OCI-LY1 (cell line): ENCODE measurements around the gene APOA4.

Experiments used
- H2AFZ ChIP-seq: fragments of 200-600 bp; sonication (generic), shearing (Covaris generic); 2 replicates; pipeline ENCODE4 v1.6.0; 2014; ENCODE audit warnings: antibody characterized with exemption, mild to moderate bottlenecking, low read length
- H3F3A ChIP-seq: fragments of 200-600 bp; sonication (generic), shearing (Covaris generic); 2 replicates; pipeline ENCODE4 v1.6.0; 2014; ENCODE audit warnings: mild to moderate bottlenecking, antibody characterized with exemption, low read length, moderate library complexity; ENCODE audit not compliant: insufficient read depth
- H3K27ac ChIP-seq: fragments of 200-600 bp; sonication (generic); 2 replicates; pipeline ENCODE4 v1.5.1; 2014; ENCODE audit warnings: low read length, mixed run types, mild to moderate bottlenecking, low read depth; ENCODE audit not compliant: poor library complexity, severe bottlenecking
- H3K27me3 ChIP-seq: fragments of 200-600 bp; sonication (generic); 2 replicates; pipeline ENCODE4 v1.6.0; 2014; ENCODE audit warnings: antibody characterized with exemption, mild to moderate bottlenecking, low read length, moderate library complexity; ENCODE audit not compliant: insufficient read depth
- H3K36me3 ChIP-seq: fragments of 200-600 bp; sonication (generic); 2 replicates; pipeline ENCODE4 v1.6.1; 2014; ENCODE audit warnings: mild to moderate bottlenecking, antibody characterized with exemption, low read length, moderate library complexity, mixed read lengths; ENCODE audit not compliant: insufficient read depth
- H3K4me1 ChIP-seq: fragments of 200-600 bp; sonication (generic); 2 replicates; pipeline ENCODE4 v1.5.1; 2014; ENCODE audit warnings: mild to moderate bottlenecking, low read length, moderate library complexity; ENCODE audit not compliant: insufficient read depth, severe bottlenecking
- H3K4me2 ChIP-seq: fragments of 200-600 bp; sonication (generic), shearing (Covaris generic); 2 replicates; pipeline ENCODE4 v1.6.1; 2014; ENCODE audit warnings: low read length
- H3K4me3 ChIP-seq: fragments of 200-600 bp; sonication (generic); 2 replicates; pipeline ENCODE4 v1.5.1; 2014; ENCODE audit warnings: low read length, low read depth, mild to moderate bottlenecking, mixed read lengths; ENCODE audit not compliant: poor library complexity, severe bottlenecking
- H3K79me2 ChIP-seq: fragments of 200-600 bp; shearing (Covaris generic); 2 replicates; pipeline ENCODE4 v1.6.1; 2016; ENCODE audit warnings: mixed run types, low read length, mixed read lengths; ENCODE audit not compliant: insufficient read depth
- H3K9ac ChIP-seq: fragments of 200-600 bp; sonication (generic), shearing (Covaris generic); 2 replicates; pipeline ENCODE4 v1.6.1; 2014; ENCODE audit warnings: mild to moderate bottlenecking, low read length, mixed read lengths
- H3K9me2 ChIP-seq: fragments of 200-600 bp; sonication (generic), shearing (Covaris generic); 2 replicates; pipeline ENCODE4 v1.6.1; 2014; ENCODE audit warnings: low read depth, mild to moderate bottlenecking, low read length, mixed read lengths
- H3K9me3 ChIP-seq: fragments of 200-600 bp; shearing (Covaris generic); 2 replicates; pipeline ENCODE4 v1.6.1; 2014; ENCODE audit warnings: low read length, mixed read lengths
- H4K20me1 ChIP-seq: fragments of 200-600 bp; sonication (generic), shearing (Covaris generic); 2 replicates; pipeline ENCODE4 v1.6.0; 2016; ENCODE audit warnings: mild to moderate bottlenecking, low read length; ENCODE audit not compliant: insufficient read depth
- CTCF ChIP-seq: fragments of 200-600 bp; sonication (generic), shearing (Covaris generic); IDR thresholded peaks from 2 replicates; pipeline ENCODE4 v1.5.1; 2017; ENCODE audit warnings: mild to moderate bottlenecking, antibody characterized with exemption, low read length, moderate library complexity, mixed read lengths
- EZH2 ChIP-seq: fragments of 200-600 bp; sonication (generic), shearing (Covaris generic); IDR thresholded peaks from 2 replicates; pipeline ENCODE4 v1.8.0; 2017; ENCODE audit warnings: borderline replicate concordance, mixed run types, mild to moderate bottlenecking, antibody characterized with exemption, low read length, moderate library complexity, mixed read lengths

Gene APOA4

DNA sequence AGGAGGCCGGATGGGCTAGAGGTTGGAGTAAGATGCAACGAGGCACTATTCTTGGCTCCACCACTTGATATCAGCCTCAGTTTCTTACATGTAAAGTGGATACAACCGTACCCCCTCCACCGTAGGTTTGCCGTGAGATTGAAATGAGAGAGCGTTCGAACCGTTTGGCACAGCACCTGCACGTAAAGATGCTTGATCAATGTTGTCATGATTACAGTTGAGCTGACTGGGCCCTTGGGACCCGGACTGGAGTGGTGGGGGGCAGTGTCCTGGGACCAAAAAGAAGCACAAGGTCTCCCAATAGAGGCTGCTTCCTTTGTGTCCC is 10.3 kb upstream of the APOA4 start:
- H3F3A ChIP-seq = no peaks in the 10 kb centered on the region
- no peak for TF ChIP-seq CTCF
- H3K4me3 ChIP-seq = no peak overlapping the region
- H3K79me2 ChIP-seq = no peaks in the 10 kb centered on the region
- no peaks in the 10 kb centered on the region for H3K36me3 ChIP-seq
- peaks cover 8% of the 10 kb centered on the region for H3K4me1 ChIP-seq
- no peak overlapping the region for H3K27ac ChIP-seq
- H4K20me1 ChIP-seq = no peaks in the 10 kb centered on the region
- H3K27me3 ChIP-seq = no peaks in the 10 kb centered on the region
- H3K4me2 ChIP-seq = no peak overlapping the region
- H3K9ac ChIP-seq = no peak overlapping the region
- no peaks in the 10 kb centered on the region for H3K9me2 ChIP-seq
- H2AFZ ChIP-seq = no peak overlapping the region
- H3K9me3 ChIP-seq = no peaks in the 10 kb centered on the region

DNA sequence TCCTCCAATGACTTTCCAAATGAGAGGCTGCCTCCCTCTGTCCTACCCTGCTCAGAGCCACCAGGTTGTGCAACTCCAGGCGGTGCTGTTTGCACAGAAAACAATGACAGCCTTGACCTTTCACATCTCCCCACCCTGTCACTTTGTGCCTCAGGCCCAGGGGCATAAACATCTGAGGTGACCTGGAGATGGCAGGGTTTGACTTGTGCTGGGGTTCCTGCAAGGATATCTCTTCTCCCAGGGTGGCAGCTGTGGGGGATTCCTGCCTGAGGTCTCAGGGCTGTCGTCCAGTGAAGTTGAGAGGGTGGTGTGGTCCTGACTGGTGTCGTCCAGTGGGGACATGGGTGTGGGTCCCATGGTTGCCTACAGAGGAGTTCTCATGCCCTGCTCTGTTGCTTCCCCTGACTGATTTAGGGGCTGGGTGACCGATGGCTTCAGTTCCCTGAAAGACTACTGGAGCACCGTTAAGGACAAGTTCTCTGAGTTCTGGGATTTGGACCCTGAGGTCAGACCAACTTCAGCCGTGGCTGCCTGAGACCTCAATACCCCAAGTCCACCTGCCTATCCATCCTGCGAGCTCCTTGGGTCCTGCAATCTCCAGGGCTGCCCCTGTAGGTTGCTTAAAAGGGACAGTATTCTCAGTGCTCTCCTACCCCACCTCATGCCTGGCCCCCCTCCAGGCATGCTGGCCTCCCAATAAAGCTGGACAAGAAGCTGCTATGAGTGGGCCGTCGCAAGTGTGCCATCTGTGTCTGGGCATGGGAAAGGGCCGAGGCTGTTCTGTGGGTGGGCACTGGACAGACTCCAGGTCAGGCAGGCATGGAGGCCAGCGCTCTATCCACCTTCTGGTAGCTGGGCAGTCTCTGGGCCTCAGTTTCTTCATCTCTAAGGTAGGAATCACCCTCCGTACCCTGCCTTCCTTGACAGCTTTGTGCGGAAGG is 9.5 kb upstream of the APOA4 start:
- Histone ChIP-seq H3K4me2 (no peak overlapping the region), H3K9ac (no peak overlapping the region), H3K36me3 (no peaks in the 10 kb centered on the region), H4K20me1 (no peaks in the 10 kb centered on the region), H3K9me3 (no peaks in the 10 kb centered on the region), H2AFZ (no peak overlapping the region), H3F3A (no peaks in the 10 kb centered on the region), H3K4me1 (peaks cover 8% of the 10 kb centered on the region), H3K27me3 (no peaks in the 10 kb centered on the region), H3K27ac (no peak overlapping the region), H3K79me2 (no peaks in the 10 kb centered on the region), H3K4me3 (no peak overlapping the region), H3K9me2 (no peaks in the 10 kb centered on the region)
- TF ChIP-seq CTCF (peak; percentile 31; the same call in 1 of the 2 replicates), EZH2 (no peak)

GRCh38 chr11:116831790-116832349 is 8.8 kb upstream of the APOA4 start:
- Histone ChIP-seq H3K4me1 (peaks cover 8% of the 10 kb centered on the region), H3K27me3 (no peaks in the 10 kb centered on the region), H3K9ac (no peak overlapping the region), H3F3A (no peaks in the 10 kb centered on the region), H4K20me1 (no peaks in the 10 kb centered on the region), H3K36me3 (no peaks in the 10 kb centered on the region), H3K79me2 (no peaks in the 10 kb centered on the region), H3K9me3 (no peaks in the 10 kb centered on the region), H3K9me2 (no peaks in the 10 kb centered on the region), H3K4me2 (no peak overlapping the region), H3K4me3 (no peak overlapping the region), H2AFZ (no peak overlapping the region), H3K27ac (no peak overlapping the region)
- TF ChIP-seq CTCF (no peak), EZH2 (no peak)
